GM12864 (cell line): Measurements from ENCODE around the gene TRIM26.
A peak's percentile ranks its signal among the peaks of the same experiment; 100 is the strongest.
"Not testable (repeated sequence)": the region's sequence is repeated elsewhere in the genome, so short reads cannot be mapped to it uniquely, and the experiment has no call there.

Experiments
- DNase-seq: peaks from one replicate; pipeline ENCODE4 v3.0.0-alpha.2; 2011; ENCODE audit warnings: low read depth
- H3K4me3 ChIP-seq: 2 replicates; pipeline ENCODE4 v1.5.1; 2011; ENCODE audit warnings: mild to moderate bottlenecking, low read depth, low read length, control low read depth
- TF ChIP-seq, protein P1 (sequence below): IDR thresholded peaks from 2 replicates; pipeline ENCODE4 v1.5.1; 2011; ENCODE audit warnings: low read depth, mild to moderate bottlenecking, moderate library complexity, low read length, control low read depth, inconsistent platforms; ENCODE audit errors: missing control alignments

TRIM26 gene

DNA sequence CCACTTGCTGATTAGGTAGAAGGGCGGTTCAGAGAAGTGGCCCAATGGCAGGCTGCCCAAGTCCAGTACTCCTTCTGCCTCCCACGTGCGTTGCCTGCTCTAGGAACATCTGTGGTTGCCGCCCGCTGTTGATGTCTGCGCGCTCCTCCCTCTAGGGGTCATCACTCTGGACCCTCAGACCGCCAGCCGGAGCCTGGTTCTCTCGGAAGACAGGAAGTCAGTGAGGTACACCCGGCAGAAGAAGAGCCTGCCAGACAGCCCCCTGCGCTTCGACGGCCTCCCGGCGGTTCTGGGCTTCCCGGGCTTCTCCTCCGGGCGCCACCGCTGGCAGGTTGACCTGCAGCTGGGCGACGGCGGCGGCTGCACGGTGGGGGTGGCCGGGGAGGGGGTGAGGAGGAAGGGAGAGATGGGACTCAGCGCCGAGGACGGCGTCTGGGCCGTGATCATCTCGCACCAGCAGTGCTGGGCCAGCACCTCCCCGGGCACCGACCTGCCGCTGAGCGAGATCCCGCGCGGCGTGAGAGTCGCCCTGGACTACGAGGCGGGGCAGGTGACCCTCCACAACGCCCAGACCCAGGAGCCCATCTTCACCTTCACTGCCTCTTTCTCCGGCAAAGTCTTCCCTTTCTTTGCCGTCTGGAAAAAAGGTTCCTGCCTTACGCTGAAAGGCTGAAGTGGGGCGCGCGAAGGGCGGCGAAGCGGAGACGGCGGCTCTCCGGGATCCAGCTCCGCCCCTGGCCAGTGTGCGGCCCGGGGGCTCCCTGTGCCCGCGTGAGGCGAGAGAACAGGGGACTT lies 41.3 kb downstream of the TRIM26 start:
- TF ChIP-seq, protein P1, sequence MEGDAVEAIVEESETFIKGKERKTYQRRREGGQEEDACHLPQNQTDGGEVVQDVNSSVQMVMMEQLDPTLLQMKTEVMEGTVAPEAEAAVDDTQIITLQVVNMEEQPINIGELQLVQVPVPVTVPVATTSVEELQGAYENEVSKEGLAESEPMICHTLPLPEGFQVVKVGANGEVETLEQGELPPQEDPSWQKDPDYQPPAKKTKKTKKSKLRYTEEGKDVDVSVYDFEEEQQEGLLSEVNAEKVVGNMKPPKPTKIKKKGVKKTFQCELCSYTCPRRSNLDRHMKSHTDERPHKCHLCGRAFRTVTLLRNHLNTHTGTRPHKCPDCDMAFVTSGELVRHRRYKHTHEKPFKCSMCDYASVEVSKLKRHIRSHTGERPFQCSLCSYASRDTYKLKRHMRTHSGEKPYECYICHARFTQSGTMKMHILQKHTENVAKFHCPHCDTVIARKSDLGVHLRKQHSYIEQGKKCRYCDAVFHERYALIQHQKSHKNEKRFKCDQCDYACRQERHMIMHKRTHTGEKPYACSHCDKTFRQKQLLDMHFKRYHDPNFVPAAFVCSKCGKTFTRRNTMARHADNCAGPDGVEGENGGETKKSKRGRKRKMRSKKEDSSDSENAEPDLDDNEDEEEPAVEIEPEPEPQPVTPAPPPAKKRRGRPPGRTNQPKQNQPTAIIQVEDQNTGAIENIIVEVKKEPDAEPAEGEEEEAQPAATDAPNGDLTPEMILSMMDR = no peak
- DNase-seq = no peak
- H3K4me3 ChIP-seq = no peak overlapping the region

DNA sequence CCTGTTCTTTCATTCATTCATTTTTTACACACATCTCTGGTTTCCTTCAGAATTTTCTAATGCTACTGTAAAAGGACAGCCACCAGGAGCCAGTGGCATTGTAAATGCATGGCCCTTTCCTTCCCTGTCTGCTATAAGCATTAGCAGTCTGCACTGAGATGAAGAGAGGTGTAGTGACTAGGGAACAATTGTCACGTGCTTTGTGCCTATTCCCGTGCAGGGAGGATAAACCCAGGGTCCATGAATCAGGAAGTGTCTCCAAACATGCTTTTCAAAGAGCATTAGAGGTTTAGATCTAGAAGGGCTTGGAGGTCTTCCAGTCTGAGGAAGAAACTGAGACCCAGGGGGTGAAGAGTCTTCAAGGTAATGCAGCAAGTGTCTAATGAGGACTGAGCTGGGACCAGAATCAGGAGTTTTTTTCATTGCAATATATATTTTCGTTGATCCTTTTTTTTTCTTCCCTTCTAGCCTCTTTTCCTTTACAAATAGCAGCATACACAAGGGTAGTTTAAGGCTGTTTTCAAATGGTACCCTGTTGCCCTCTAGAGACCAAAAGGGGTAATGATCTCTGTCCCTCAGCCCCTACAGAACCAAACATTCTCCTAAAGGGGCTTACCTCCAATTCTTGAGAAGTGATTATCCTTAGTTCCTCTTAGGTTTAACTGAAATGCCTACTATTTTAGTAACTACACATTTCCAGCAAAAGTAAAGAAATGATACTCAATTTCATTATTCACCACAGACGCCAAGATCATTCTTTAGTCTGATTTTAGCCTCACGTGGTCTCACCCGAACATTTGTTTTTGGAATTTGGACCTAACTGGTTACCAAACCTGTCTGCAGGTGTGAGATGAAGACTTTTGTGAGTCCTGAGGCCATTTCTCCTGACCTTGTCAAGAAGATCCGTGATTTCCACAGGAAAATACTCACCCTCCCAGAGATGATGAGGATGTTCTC lies 43.3 kb downstream of the TRIM26 start:
- TF ChIP-seq, protein P1 = peak; percentile 87
- no peak overlapping the region for H3K4me3 ChIP-seq
- no peak for DNase-seq

DNA sequence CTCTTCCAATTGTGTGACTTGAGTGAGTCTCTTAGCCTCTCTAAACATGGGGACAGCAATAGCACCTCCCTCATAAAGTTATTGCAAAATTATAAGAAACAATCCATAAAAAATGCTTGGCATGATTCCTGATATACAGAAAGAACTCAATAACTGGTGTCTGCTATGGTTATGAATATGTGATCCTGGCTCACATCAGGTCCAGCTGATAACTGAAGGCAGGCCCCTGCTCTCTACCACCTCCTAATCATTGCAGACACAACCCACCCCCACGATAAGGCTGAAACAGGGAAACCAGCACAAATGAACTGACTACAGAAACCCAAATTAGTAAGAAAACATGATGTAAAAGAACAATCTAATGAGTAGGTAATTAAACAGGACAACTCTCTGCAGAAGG lies 44.5 kb downstream of the TRIM26 start:
- no peak for DNase-seq
- TF ChIP-seq, protein P1 = no peak
- no peak overlapping the region for H3K4me3 ChIP-seq

DNA sequence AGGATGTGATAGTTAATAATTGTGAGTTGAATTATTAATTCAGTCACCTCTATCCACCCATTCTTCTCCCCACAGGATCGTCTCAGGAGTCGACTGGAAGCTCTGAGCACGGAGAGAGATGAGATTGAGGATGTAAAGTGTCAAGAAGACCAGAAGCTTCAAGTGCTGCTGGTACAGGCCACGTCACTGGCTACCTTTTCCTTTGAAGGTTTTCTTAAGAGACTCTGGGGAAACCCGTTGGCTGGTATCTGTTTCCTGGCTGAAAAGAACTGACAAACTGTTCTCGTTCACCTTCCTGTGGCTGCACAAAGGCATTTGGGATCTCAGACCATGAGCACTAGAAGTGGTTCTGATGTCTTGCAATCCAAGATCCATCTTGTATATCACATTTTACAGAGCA lies 46.1 kb downstream of the TRIM26 start:
- no peak for DNase-seq
- no peak overlapping the region for H3K4me3 ChIP-seq
- TF ChIP-seq, protein P1 = no peak

DNA sequence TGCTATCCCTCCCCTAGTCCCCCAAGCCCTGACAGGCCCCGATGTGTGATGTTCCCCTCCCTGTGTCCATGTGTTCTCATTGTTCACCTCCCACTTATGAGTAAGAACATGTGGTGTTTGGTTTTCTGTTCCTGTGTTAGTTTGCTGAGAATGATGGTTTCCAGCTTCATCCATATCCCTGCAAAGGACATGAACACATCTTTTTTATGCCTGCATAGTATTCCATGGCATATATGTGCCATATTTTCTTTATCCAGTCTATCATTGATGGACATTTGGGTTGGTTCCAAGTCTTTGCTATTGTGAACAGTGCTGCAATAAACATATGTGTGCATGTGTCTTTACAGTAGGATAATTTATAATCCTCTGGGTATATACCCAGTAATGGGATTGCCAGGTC lies 48.0 kb downstream of the TRIM26 start:
- not testable (repeated sequence) for DNase-seq, H3K4me3 ChIP-seq

DNA sequence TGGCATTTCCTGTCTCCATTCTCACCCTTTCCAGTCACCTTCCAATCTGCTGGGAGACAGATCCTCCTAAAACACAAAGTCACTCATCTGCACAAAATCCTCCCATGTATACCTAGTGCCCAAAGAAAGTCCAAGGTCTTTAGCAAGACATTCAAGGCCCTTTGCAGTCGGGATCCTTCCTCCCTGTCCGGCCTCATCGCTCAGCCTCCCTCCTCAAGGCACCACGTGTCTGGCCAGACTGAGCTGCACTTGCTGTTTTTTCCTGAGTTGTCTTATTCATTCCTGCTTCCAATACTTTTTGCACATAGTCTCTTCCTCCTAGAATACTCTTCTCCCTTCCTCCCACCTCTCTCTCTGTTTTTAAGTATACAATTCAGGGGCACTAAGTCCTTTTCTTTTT lies 48.5 kb downstream of the TRIM26 start:
- DNase-seq = no peak
- TF ChIP-seq, protein P1 = no peak
- H3K4me3 ChIP-seq = no peak overlapping the region

DNA sequence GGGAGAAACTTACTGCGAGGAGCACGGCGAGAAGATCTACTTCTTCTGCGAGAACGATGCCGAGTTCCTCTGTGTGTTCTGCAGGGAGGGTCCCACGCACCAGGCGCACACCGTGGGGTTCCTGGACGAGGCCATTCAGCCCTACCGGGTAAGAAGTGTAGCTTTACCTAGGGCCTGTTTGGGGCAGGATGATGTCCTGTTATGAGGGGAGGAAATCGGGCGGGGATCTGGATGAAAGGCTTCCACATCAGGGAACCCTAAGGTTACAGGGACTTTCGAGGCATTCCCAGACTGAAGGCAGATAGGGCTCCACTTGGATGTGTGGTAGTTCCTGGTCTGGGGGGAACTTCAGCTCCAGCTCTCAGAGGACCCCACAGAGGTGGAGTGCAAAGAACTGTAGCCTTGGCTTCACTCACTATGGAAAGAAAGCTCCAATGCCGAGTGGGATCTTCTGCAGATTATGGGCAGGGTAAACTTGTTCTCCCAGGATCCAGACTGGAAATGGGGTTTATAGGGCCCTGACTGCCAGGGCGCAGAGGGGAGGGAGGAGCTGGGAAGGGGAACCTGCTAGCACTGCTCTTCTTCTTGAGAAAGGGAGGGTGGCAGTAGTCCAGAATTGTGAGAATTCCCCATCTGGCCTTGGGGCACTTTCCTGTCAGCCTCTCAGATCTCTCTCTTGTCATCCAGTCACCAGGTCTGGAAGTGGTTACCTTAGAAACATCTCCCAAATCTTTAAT lies 49.1 kb downstream of the TRIM26 start:
- TF ChIP-seq, protein P1 = no peak
- no peak overlapping the region for H3K4me3 ChIP-seq

More for the DNA sequence above, 49.1 kb downstream of the TRIM26 start:
- no peak for DNase-seq
